Measurements from ENCODE around the gene ARL15. TPM values are rescaled to one million over a fixed set of nuclear protein-coding genes. Genes with fewer than 3 reads are reported as not detected.

ARL15 gene
- total and polyA plus RNA-seq, 2 of the 4 experiments (the other 2 are of a cell fraction) = 7.3 to 19.2 TPM

GRCh38 chr5:53936481-53937352, 373.7 kb downstream of the ARL15 start (continued):
- TF ChIP-seq SMC3 (IDR thresholded peaks at IDR 0.05; ENCODE audit: low read depth, low read length) = no peak

GRCh38 chr5:53934151-53934820, 376.1 kb downstream of the ARL15 start:
- no peak overlapping the region for H3K9ac ChIP-seq (ENCODE audit: low read depth, low read length)
- ATAC-seq (ENCODE audit: low read depth) = peak; percentile 72
- in situ Hi-C loops (cut with MboI; ENCODE audit: low sequenced_read_pairs) (no loop called here), intact Hi-C loops (cut with micrococcal nuclease) (loop anchor here (5.0 kb wide), 1 partner anchor 283 kb away; no protein-coding TSS in a partner anchor), dilution Hi-C loops (cut with HindIII; ENCODE audit: low sequenced_read_pairs, unreplicated experiment) (no loop called here)
- no peak overlapping the region for H2AK9ac ChIP-seq (replicated peaks; ENCODE audit: low read depth, low read length, poor library complexity)
- H3K27me3 ChIP-seq (ENCODE audit: control insufficient read depth, insufficient read depth, low read length) = no peaks in the 10 kb centered on the region
- H3K56ac ChIP-seq (ENCODE audit: extremely low read depth, insufficient read depth, low read length) = no peak overlapping the region
- no peak overlapping the region for H3K23ac ChIP-seq (ENCODE audit: low read depth, low read length)
- no peak overlapping the region for H3K4me3 ChIP-seq (ENCODE audit: insufficient read depth, low read depth, low read length)
- no peaks in the 10 kb centered on the region for H3K79me1 ChIP-seq (ENCODE audit: low read depth in 1 of 2, low read length in 2 of 2)
- no peaks in the 10 kb centered on the region for H4K20me1 ChIP-seq (ENCODE audit: insufficient read depth, low read length)
- H2AFZ ChIP-seq (replicated peaks; ENCODE audit: low read length, poor library complexity) = no peak overlapping the region
- ChIA-PET CTCF (interaction anchor here (0.6 to 1.0 kb wide), 3 partner anchors 9 to 874 kb away, joined by 3 to 4 read pairs (median 3); no protein-coding TSS in a partner anchor), POLR2A (ENCODE audit: unreplicated experiment) (no interaction called here)
- no peaks in the 10 kb centered on the region for H3K36me3 ChIP-seq (ENCODE audit: control insufficient read depth, insufficient read depth, low read length)
- no peak overlapping the region for H3K4ac ChIP-seq (ENCODE audit: low read depth, low read length)
- H2BK120ac ChIP-seq (ENCODE audit: low read depth, low read length) = no peak overlapping the region
- H4K8ac ChIP-seq (ENCODE audit: low read depth in 2 of 2, low read length in 2 of 2) = no peak overlapping the region
- H4K5ac ChIP-seq (ENCODE audit: low read depth, low read length) = no peak overlapping the region
- no peak overlapping the region; the same call in 1 of the 2 replicates for H3K18ac ChIP-seq (ENCODE audit: low read depth, low read length)
- peak overlapping the region; percentile 57; the same call in 1 of the 2 replicates for H3K4me2 ChIP-seq (ENCODE audit: low read depth, low read length)
- no peaks in the 10 kb centered on the region for H3K9me1 ChIP-seq (ENCODE audit: insufficient read depth, low read length)
- H2BK20ac ChIP-seq (ENCODE audit: low read depth, low read length) = no peak overlapping the region
- H3K27ac ChIP-seq (ENCODE audit: insufficient read depth, low read length) = no peak overlapping the region
- BruUV-seq (replicated peaks) = no TSS peak
- no peak overlapping the region for H3K14ac ChIP-seq (replicated peaks; ENCODE audit: low read depth, low read length)
- no CpG with 5 or more reads among the region's 4 CpGs for WGBS, 2 experiments (ENCODE audit: extremely low coverage in 2 of 2, insufficient read length in 1 of 2)
- H3K4me1 ChIP-seq (ENCODE audit: control insufficient read depth, insufficient read depth, low read length) = peaks cover 5% of the 10 kb centered on the region
- no peak overlapping the region for H4K91ac ChIP-seq (ENCODE audit: insufficient read depth, low read depth, low read length)
- H2BK15ac ChIP-seq (ENCODE audit: low read depth, low read length) = no peak overlapping the region
- H2BK5ac ChIP-seq (ENCODE audit: low read depth, low read length, poor library complexity, severe bottlenecking) = no peak overlapping the region
- no peaks in the 10 kb centered on the region for H3K9me3 ChIP-seq (ENCODE audit: control insufficient read depth, insufficient read depth, low read length)
- H2AK5ac ChIP-seq (ENCODE audit: low read depth, low read length) = no peak overlapping the region
- TF ChIP-seq CEBPB (IDR thresholded peaks at IDR 0.05; ENCODE audit: low read depth, low read length) = no peak
- no peak for TF ChIP-seq FOS (IDR thresholded peaks at IDR 0.05; ENCODE audit: low read depth, low read length)
- no peak for TF ChIP-seq MAFK (IDR thresholded peaks at IDR 0.05; ENCODE audit: low read depth, low read length)
- no peak for TF ChIP-seq NFE2L2 (IDR thresholded peaks at IDR 0.05; ENCODE audit: low read depth, low read length)
- no peak for TF ChIP-seq POLR2A (IDR thresholded peaks at IDR 0.05; ENCODE audit: low read depth, low read length)
- no peak for TF ChIP-seq CHD1 (IDR thresholded peaks at IDR 0.05; ENCODE audit: low read depth, low read length)
- TF ChIP-seq RAD21 (IDR thresholded peaks at IDR 0.05; ENCODE audit: low read length) = no peak
- TF ChIP-seq MAZ (IDR thresholded peaks at IDR 0.05; ENCODE audit: borderline replicate concordance, low read depth, low read length) = no peak
- no peak for TF ChIP-seq RFX5 (IDR thresholded peaks at IDR 0.05; ENCODE audit: low read depth, low read length)
- no peak for TF ChIP-seq USF2 (IDR thresholded peaks at IDR 0.05; ENCODE audit: low read depth, low read length)
- no peak for TF ChIP-seq SMC3 (IDR thresholded peaks at IDR 0.05; ENCODE audit: low read depth, low read length)
- no peak for TF ChIP-seq BHLHE40 (IDR thresholded peaks at IDR 0.05; ENCODE audit: low read depth, low read length)
- no peak for TF ChIP-seq RCOR1 (IDR thresholded peaks at IDR 0.05; ENCODE audit: insufficient replicate concordance, low read length)
- DNase-seq = peak; percentile 75
